Activated T-helper 1 cell treated with Interleukin-2 at 50 U/mL for 16 hours (primary cell): ENCODE measurements around the gene ENTREP1.
A peak's percentile ranks its signal among the peaks of the same experiment; 100 is the strongest.
"Not testable (repeated sequence)": the region's sequence is repeated elsewhere in the genome, so short reads cannot be mapped to it uniquely, and the experiment has no call there.

Experiments used
- DNase-seq: peaks from one replicate; pipeline ENCODE4 v3.0.0-alpha.2; 2020; ENCODE audit warnings: low read depth

Gene ENTREP1

GRCh38 chr9:69411246-69411645 is 86.2 kb downstream of the ENTREP1 start:
- DNase-seq = no peak

- DNase-seq = no peak
Measured at GRCh38 chr9:69411931-69412740, 87.1 kb downstream of the ENTREP1 start.

- DNase-seq = no peak
Measured at GRCh38 chr9:69412741-69413150, 87.7 kb downstream of the ENTREP1 start.

- DNase-seq = no peak
Measured at GRCh38 chr9:69420611-69421270, 95.7 kb downstream of the ENTREP1 start.

- DNase-seq = peak; percentile 13
Measured at GRCh38 chr9:69421908-69422801, 97.1 kb downstream of the ENTREP1 start.

GRCh38 chr9:69425136-69425801 is 100.3 kb downstream of the ENTREP1 start:
- no peak for DNase-seq

GRCh38 chr9:69427286-69427685 is 102.3 kb downstream of the ENTREP1 start:
- DNase-seq = no peak

GRCh38 chr9:69428017-69428785 is 103.2 kb downstream of the ENTREP1 start:
- no peak for DNase-seq

GRCh38 chr9:69429281-69429680 is 104.3 kb downstream of the ENTREP1 start:
- DNase-seq = no peak

GRCh38 chr9:69430206-69430605 is 105.2 kb downstream of the ENTREP1 start:
- DNase-seq = no peak

- no peak for DNase-seq
Measured at GRCh38 chr9:69431203-69431602, 106.2 kb downstream of the ENTREP1 start.

GRCh38 chr9:69431777-69432176 is 106.8 kb downstream of the ENTREP1 start:
- DNase-seq = no peak

- no peak for DNase-seq
Measured at GRCh38 chr9:69432623-69433022, 107.6 kb downstream of the ENTREP1 start.

GRCh38 chr9:69433392-69433791 is 108.4 kb downstream of the ENTREP1 start:
- DNase-seq = no peak

GRCh38 chr9:69433968-69434367 is 109.0 kb downstream of the ENTREP1 start:
- DNase-seq = no peak

GRCh38 chr9:69439654-69440053 is 114.6 kb downstream of the ENTREP1 start:
- not testable (repeated sequence) for DNase-seq

- not testable (repeated sequence) for DNase-seq
Measured at GRCh38 chr9:69440254-69440955, 115.4 kb downstream of the ENTREP1 start.
